ENCODE data around the gene MTRR.

- no peak for TF ChIP-seq CTCF (IDR thresholded peaks at IDR 0.05)
- no peak for TF ChIP-seq POLR2AphosphoS5 (IDR thresholded peaks at IDR 0.05; ENCODE audit: insufficient read depth in 1 of 2, low read depth in 1 of 2)
- TF ChIP-seq POLR2A (IDR thresholded peaks at IDR 0.05) = no peak
Measured at GRCh38 chr5:7897014-7897600, 28.2 kb downstream of the MTRR start.

All from vagina (tissue), 2 donors.